ENCODE measurements around the gene TBX4.

TBX4 gene

GRCh38 chr17:61410141-61411010, 41.8 kb upstream of the TBX4 start:
- TF ChIP-seq GATA2 (IDR thresholded peaks at IDR 0.05; ENCODE audit: low read depth, low read length) (no peak), GATA3 (IDR thresholded peaks at IDR 0.05; ENCODE audit: low read depth, low read length) (no peak)

DNA sequence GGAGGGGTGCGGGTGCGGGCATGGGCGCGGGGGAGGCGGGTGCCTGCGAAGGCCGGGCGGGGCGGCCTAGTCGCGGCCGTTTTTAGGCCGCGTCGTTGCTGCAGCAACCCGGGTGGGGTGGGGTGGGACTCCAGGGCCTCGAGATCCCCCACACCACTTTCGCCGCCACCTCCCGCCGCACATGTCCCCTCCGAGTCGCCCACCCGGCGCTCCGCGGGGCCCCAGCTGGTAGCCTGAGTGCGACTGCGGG, 41.3 kb upstream of the TBX4 start:
- TF ChIP-seq GATA3 (IDR thresholded peaks at IDR 0.05; ENCODE audit: low read depth, low read length) = no peak
- TF ChIP-seq GATA2 (IDR thresholded peaks at IDR 0.05; ENCODE audit: low read depth, low read length) = no peak

GRCh38 chr17:61411261-61412142, 40.7 kb upstream of the TBX4 start:
- TF ChIP-seq GATA2 (IDR thresholded peaks at IDR 0.05; ENCODE audit: low read depth, low read length) (no peak), GATA3 (IDR thresholded peaks at IDR 0.05; ENCODE audit: low read depth, low read length) (no peak)

DNA sequence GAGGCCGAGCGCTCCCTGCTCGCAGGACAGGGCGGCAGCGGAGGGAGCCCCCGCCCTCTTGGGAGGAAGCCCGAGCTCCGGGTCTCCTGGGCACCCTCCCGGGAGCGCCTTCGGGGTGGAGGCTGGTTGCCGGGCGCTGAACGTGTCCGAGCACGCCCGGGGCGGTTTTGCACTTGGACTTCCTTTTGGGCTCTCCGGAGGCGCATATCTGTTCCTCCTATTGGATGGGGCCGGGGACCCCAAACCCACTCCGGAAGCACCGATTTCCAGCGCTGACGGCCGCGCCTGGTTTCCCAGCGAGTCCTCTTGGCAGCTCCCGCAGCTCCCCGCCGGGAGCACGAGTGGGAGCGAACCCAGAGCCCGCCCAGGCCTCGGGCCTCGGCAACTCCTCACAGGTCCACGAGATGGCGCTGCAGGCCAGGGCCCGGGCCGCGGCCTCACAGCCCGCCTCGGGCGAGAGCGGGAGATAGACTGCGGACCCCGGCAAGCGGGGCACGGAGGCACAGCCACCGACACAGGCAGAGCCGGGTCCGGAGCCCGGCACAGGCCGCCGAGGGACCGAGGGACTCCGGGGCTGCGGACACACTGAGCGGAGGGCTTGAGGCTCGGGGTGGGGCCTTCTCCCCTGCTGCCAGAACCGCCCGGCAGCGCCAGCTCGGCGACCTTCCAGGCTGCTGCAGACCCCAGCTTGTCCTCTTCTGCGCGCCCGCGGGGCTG, 39.9 kb upstream of the TBX4 start:
- TF ChIP-seq GATA2 (IDR thresholded peaks at IDR 0.05; ENCODE audit: low read depth, low read length) (peak; percentile 50; the same call in 1 of the 2 replicates), GATA3 (IDR thresholded peaks at IDR 0.05; ENCODE audit: low read depth, low read length) (no peak)

DNA sequence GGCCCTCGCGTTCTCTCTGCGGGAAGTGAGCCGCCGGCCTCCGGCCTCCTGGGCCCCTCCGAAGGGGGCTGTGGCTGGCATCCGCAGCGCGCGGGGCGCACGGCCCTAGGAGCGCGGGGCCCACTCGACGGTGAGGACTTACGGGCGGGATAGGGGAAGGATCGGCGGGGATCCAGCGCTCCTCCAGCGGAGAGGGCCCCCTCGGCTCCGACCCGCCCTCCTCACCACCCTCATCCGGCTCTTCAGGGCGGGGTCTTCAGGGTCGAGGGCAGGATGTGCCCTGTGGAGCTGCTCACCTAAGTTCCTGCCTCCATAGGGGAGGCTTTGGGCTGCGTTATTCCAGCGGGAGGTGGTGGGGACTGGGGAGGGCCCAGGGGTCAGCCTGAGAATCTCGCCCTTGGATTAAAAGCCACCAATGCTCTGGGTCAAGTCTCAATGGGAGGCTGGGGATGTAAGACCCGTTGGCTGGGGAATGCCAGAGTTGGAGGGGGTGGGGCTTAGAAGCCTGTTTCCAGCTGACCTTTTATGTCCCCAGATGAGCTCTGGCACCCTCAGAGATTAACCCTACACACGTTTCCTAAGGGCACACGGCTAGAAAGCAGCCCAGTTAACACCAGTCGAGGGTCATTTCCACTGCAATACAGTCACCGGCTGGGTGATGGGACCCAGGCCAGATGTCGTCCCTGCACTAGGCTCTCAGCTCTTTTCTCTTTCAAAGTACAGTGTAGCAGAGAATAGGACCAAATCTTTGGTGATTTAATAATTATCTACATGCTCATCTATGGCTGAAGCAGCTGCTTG, 39.2 kb upstream of the TBX4 start:
- TF ChIP-seq GATA3 (IDR thresholded peaks at IDR 0.05; ENCODE audit: low read depth, low read length) (no peak), GATA2 (IDR thresholded peaks at IDR 0.05; ENCODE audit: low read depth, low read length) (peak; percentile 73)

DNA sequence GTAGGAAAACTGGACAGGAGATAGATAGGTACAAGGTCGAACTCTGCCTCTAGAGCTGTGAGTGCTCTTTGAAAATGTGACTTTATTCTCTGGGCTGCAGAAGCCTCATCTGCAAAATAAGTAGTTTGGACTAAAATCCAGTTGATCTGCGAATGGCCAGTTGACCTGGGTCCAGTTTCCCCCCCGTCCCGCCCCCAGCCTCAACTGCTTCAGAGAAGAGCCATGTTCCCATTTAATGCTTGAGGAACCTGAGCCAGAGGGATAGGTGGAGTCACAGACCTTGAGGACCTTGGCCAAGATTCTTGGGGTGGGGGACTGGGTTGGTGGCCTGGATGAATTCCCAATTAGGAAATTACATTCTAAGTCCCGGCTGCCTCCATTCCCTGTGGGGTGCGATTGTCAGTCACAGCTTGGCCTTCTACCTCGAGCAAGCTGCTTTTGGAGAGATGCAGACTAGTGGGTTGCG, 38.5 kb upstream of the TBX4 start:
- TF ChIP-seq GATA2 (IDR thresholded peaks at IDR 0.05; ENCODE audit: low read depth, low read length) (no peak), GATA3 (IDR thresholded peaks at IDR 0.05; ENCODE audit: low read depth, low read length) (no peak)

GRCh38 chr17:61414141-61414935, 37.9 kb upstream of the TBX4 start:
- TF ChIP-seq GATA2 (IDR thresholded peaks at IDR 0.05; ENCODE audit: low read depth, low read length) = no peak
- TF ChIP-seq GATA3 (IDR thresholded peaks at IDR 0.05; ENCODE audit: low read depth, low read length) = no peak

- TF ChIP-seq GATA2 (IDR thresholded peaks at IDR 0.05; ENCODE audit: low read depth, low read length) (no peak), GATA3 (IDR thresholded peaks at IDR 0.05; ENCODE audit: low read depth, low read length) (no peak)
Measured at GRCh38 chr17:61414936-61415251, 37.3 kb upstream of the TBX4 start.

GRCh38 chr17:61415374-61416210, 36.6 kb upstream of the TBX4 start:
- no peak for TF ChIP-seq GATA3 (IDR thresholded peaks at IDR 0.05; ENCODE audit: low read depth, low read length)
- TF ChIP-seq GATA2 (IDR thresholded peaks at IDR 0.05; ENCODE audit: low read depth, low read length) = no peak

DNA sequence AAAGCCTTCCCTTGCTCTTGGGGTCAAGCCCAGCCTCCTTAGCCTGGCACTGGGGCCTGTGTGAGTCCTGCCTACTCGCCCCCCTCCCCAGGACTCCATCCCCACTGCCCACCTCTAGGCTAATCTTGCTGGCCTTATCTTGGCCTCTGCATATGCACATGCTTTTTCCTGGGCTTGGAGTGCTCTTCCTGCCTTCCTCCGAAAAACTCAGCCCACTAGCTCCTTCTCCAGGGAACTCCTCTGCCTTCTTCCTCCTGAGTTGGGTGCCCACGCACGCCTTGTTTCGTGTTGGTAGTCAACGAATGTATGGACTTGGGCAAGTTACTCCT, 36.0 kb upstream of the TBX4 start:
- no peak for TF ChIP-seq GATA2 (IDR thresholded peaks at IDR 0.05; ENCODE audit: low read depth, low read length)
- TF ChIP-seq GATA3 (IDR thresholded peaks at IDR 0.05; ENCODE audit: low read depth, low read length) = no peak

DNA sequence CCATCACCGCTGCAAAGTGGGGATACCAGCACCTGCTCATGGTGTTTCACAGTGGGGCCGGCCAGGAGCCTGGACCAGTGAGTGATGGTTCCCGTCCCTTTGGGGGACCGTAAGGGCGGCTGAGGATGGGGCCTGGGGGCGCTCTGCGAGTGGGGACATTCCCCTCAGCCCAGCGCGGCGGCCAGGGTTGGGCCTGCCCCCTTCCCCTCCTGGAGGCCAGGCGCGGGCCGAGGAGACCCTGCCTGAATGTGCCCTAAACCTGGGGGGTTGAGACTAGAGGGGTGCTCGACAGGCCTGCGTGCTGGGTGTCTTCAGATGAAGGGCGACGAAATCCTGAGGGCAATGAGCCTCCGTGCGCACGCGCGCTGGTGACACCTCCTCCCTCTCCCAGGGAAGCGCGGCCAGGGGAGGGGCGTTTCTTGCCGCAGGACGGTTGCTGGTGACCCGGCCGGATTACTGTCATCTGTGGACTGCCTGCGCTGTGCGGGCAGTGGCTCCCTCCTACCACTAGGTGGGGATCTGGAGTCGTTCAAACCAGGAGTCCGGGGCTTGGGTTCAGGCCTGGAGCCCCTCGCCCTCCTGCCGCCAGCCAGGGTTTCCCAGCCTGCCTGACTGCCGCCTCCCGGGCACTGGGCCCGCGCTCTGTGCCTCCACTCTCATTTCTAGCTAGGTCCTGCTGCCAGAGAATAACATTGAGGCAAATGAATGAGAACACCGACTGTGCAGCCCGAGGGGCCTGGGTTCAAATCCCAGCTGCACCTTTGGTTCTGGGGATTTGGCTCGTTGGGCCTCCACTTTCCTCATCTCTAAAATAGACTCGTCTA, 35.5 kb upstream of the TBX4 start:
- TF ChIP-seq GATA2 (IDR thresholded peaks at IDR 0.05; ENCODE audit: low read depth, low read length) (peak; percentile 13; the same call in 1 of the 2 replicates), GATA3 (IDR thresholded peaks at IDR 0.05; ENCODE audit: low read depth, low read length) (no peak)
